ENCODE data around the gene MUSTN1.

The MUSTN1 gene

DNA sequence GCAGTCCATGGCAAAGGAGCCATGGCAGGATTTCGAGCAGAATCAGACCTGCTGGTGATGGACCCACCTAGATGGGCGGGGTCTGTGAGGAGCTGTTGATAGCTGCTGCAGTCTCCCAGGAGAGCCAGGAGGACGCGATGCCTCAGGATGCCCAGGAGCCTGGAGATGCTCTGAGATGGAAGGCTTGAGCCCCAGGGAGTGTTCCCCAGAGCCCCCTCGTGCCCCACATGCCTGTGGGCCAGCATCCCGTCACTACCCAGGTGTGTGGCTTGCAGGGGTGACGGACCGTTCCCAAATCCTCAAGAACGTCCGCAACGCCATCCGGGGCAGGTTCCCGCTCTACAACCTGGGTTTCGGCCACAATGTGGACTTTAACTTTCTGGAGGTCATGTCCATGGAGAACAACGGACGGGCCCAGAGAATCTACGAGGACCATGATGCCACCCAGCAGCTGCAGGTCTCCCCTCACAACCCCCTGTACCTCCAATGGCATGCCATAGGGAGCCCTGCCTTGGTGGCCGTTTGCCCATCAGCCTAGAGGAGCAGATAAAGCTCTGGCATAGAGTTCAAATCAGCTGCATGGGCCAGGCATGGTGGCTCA is 50.7 kb downstream of the MUSTN1 start:
- no peak for DNase-seq (ENCODE audit: low spot score)

DNA sequence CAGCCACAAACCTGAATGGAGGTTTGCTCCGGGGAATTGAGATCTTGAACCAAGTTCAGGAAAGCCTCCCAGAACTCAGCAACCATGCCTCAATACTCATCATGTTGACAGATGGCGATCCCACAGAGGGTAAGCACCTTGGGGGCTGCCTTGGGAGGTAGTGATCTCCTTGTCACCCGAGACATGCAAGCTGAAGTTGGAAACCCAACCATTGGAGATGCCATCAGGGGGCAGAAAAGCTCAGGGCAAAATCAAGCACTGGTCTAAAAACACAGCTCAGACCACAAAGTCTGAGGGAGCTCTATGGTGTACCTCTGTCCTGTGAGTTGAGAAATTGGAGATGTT is 51.6 kb downstream of the MUSTN1 start:
- DNase-seq (ENCODE audit: low spot score): no peak

All from HuH-7.5 (cell line).